ENCODE results near the gene HTT-AS. TPM values are rescaled to one million over a fixed set of nuclear protein-coding genes. Genes with fewer than 3 reads are reported as not detected.

Gene HTT-AS
- total RNA-seq, 2 experiments from 2014 or later = not detected

DNA sequence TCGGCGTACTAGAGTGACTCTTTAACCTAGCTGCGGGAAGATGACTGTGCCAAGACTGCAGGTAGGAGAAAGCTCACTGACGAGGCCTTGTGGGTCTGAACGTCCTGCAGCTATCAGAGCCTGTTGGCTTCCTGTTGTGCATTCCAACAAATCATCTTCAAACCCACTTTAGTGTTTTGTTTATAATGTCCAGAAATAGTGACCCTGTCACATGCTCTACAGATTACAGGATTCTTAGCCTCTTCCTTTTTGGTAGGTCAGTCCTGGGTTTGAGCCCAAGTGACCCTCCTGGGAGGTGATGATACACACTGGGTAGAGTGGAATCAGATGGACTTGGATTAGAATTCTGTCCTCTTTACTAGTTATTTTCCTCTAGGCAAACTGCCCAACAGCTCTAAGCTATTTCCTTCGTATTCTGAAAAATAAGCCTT is 33.4 kb upstream of the HTT-AS start:
- ATAC-seq (no peak), DNase-seq (no peak)
- Mint-ChIP-seq H3K9me3 (no peaks in the 10 kb centered on the region), H3K27me3 (no peaks in the 10 kb centered on the region), H3K27ac (no peak overlapping the region), H3K36me3 (ENCODE audit: low read depth) (peaks cover 24% of the 10 kb centered on the region), H3K4me1 (ENCODE audit: low read depth) (peaks cover 18% of the 10 kb centered on the region), H3K4me3 (no peak overlapping the region)
- intact Hi-C loops (cut with micrococcal nuclease) = loop anchor here (10.0 kb wide), 1 partner anchor 347 kb away; no protein-coding TSS in a partner anchor
- POLR2A ChIA-PET = interaction anchor here (1.0 kb wide), 1 partner anchor 83 kb away, joined by 4 read pairs; no protein-coding TSS in a partner anchor
- CTCF ChIA-PET = interaction anchor here (0.8 to 3.2 kb wide), 23 partner anchors 7 to 773 kb away, joined by 3 to 31 read pairs (median 5); no protein-coding TSS in a partner anchor
- TF ChIP-seq, protein P1, sequence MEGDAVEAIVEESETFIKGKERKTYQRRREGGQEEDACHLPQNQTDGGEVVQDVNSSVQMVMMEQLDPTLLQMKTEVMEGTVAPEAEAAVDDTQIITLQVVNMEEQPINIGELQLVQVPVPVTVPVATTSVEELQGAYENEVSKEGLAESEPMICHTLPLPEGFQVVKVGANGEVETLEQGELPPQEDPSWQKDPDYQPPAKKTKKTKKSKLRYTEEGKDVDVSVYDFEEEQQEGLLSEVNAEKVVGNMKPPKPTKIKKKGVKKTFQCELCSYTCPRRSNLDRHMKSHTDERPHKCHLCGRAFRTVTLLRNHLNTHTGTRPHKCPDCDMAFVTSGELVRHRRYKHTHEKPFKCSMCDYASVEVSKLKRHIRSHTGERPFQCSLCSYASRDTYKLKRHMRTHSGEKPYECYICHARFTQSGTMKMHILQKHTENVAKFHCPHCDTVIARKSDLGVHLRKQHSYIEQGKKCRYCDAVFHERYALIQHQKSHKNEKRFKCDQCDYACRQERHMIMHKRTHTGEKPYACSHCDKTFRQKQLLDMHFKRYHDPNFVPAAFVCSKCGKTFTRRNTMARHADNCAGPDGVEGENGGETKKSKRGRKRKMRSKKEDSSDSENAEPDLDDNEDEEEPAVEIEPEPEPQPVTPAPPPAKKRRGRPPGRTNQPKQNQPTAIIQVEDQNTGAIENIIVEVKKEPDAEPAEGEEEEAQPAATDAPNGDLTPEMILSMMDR (IDR thresholded peaks at IDR 0.05) = no peak

DNA sequence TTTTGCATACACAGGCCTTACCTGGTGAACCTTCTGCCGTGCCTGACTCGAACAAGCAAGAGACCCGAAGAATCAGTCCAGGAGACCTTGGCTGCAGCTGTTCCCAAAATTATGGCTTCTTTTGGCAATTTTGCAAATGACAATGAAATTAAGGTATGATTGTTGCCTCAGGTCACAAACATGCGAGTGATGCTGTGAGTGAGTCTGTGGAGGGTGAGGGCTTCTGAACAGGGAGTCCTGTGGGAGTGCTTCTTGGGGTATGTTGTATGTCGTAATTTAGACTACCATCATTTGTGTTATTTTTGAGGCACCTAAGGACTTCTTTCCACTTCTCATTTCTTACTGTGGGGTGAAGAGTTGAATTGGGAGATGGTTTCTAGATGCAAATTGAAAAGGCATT is 32.9 kb upstream of the HTT-AS start:
- no peak overlapping the region for H3K27ac Mint-ChIP-seq
- ChIA-PET CTCF (interaction anchor here (0.7 to 3.2 kb wide), 31 partner anchors 8 to 774 kb away, joined by 3 to 31 read pairs (median 5); no protein-coding TSS in a partner anchor), POLR2A (interaction anchor here (1.0 kb wide), 1 partner anchor 16 kb away, joined by 3 read pairs; no protein-coding TSS in a partner anchor)
- H3K9me3 Mint-ChIP-seq = no peaks in the 10 kb centered on the region
- TF ChIP-seq, protein P1 (IDR thresholded peaks at IDR 0.05) = no peak
- H3K27me3 Mint-ChIP-seq = no peaks in the 10 kb centered on the region
- no peak overlapping the region for H3K4me3 Mint-ChIP-seq
- DNase-seq = no peak
- ATAC-seq = no peak
- peaks cover 23% of the 10 kb centered on the region for H3K36me3 Mint-ChIP-seq (ENCODE audit: low read depth)
- H3K4me1 Mint-ChIP-seq (ENCODE audit: low read depth) = peaks cover 18% of the 10 kb centered on the region
- intact Hi-C loops (cut with micrococcal nuclease) = loop anchor here (10.0 kb wide), 1 partner anchor 348 kb away; no protein-coding TSS in a partner anchor

DNA sequence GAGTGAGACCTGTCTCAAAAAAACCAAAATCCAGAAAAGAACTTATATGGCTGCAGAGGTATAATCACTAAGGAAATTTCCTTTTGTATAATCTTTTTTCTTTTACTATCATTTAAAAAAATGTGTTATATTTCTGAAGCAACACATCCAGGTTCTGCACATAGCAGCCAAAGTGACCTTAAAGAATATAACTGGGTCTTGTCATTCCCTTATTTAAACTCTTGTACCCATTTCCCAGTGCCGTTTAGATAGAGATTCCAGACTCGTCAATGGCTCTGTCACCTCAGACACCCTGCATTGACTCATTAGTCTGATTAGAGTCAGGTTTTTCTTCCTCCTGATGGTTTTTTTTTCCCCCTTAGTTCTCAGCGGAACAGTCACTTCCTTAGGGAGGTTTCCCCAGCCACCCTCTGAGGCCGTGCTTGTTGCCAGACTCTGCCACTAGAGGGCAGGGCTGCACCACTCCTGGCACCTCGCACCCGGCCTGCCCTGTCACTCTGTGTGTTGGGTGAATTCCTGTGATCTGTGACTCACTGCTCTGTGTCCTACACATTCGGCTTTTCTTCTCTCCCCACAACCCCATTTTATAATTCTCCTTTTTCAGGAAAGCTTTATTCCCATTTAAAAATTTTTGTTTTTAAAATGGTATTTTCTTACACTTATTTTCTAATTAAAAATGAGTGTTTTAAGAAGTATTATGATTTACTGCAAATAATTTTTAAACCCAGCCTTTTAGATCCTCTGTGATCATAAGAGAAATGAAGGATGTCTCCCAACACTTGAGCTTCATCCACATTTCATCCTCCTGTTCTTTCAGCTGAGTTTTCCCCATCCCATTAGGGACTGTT is 32.2 kb upstream of the HTT-AS start:
- intact Hi-C loops (cut with micrococcal nuclease) = loop anchor here (10.0 kb wide), 1 partner anchor 348 kb away; no protein-coding TSS in a partner anchor
- TF ChIP-seq, protein P1 (IDR thresholded peaks at IDR 0.05) = peak; percentile 94
- ChIA-PET POLR2A (interaction anchor here (1.0 kb wide), 2 partner anchors 16 to 28 kb away, joined by 3 read pairs; no protein-coding TSS in a partner anchor), CTCF (interaction anchor here (0.7 to 3.2 kb wide), 31 partner anchors 8 to 774 kb away, joined by 3 to 31 read pairs (median 5); no protein-coding TSS in a partner anchor)
- ATAC-seq = peak; percentile 100
- Mint-ChIP-seq H3K9me3 (no peaks in the 10 kb centered on the region), H3K36me3 (ENCODE audit: low read depth) (peaks cover 20% of the 10 kb centered on the region), H3K4me3 (no peak overlapping the region), H3K27me3 (no peaks in the 10 kb centered on the region), H3K4me1 (ENCODE audit: low read depth) (peaks cover 22% of the 10 kb centered on the region), H3K27ac (peak overlapping the region; percentile 62)
- peak; percentile 93 for DNase-seq

DNA sequence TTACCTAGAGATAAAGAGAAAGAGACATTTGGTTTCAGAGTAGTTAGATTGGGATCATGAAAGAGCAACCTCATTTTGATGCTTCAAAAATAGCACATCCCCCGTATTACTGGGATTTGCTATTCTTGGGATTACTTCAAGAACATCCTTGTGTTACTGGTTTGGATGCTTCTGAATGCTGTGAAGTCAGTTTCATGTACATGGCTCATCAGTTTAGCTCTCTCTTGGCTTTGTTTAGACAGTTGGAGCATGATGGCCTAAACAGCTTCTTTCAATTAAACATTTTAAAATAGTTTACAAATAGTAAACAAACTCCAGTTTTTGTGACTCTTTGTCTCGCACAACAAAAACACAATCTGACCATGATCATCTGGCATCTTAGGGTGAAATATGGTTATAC is 24.0 kb upstream of the HTT-AS start:
- intact Hi-C loops (cut with micrococcal nuclease) = no loop called here
- DNase-seq = no peak
- H3K27me3 Mint-ChIP-seq = no peaks in the 10 kb centered on the region
- no peaks in the 10 kb centered on the region for H3K9me3 Mint-ChIP-seq
- ATAC-seq = no peak
- peaks cover 15% of the 10 kb centered on the region for H3K36me3 Mint-ChIP-seq (ENCODE audit: low read depth)
- ChIA-PET POLR2A (no interaction called here), CTCF (interaction anchor here (4.1 kb wide), 1 partner anchor 9 kb away, joined by 25 read pairs; no protein-coding TSS in a partner anchor)
- no peak overlapping the region for H3K4me3 Mint-ChIP-seq
- peaks cover 4% of the 10 kb centered on the region for H3K4me1 Mint-ChIP-seq (ENCODE audit: low read depth)
- TF ChIP-seq, protein P1 (IDR thresholded peaks at IDR 0.05) = no peak
- no peak overlapping the region for H3K27ac Mint-ChIP-seq
